Activated CD8-positive, alpha-beta memory T cell treated with anti-CD3 and anti-CD28 coated beads, Interleukin-2, amount 50 U/mL, for 48 hours (primary cell): Measurements from ENCODE around the gene IGFBP1.
"Not testable (repeated sequence)": the region's sequence is repeated elsewhere in the genome, so short reads cannot be mapped to it uniquely, and the experiment has no call there.

Experiments used
- DNase-seq: peaks from one replicate; pipeline ENCODE4 v3.0.0-alpha.2; 2020

Gene IGFBP1

GRCh38 chr7:45939574-45939973, 51.3 kb downstream of the IGFBP1 start:
- no peak for DNase-seq

- DNase-seq, result not testable (repeated sequence)
These were observed 52.0 kb downstream of the IGFBP1 start for GRCh38 chr7:45940237-45940781.

- no peak for DNase-seq
These were observed 52.7 kb downstream of the IGFBP1 start for GRCh38 chr7:45940939-45941338.
